ENCODE results near the gene ATCAY.

ATCAY gene

GRCh38 chr19:3970808-3971598 is 90.5 kb downstream of the ATCAY start, which contains the start of gene DAPK3:
Gene DAPK3, minus strand, starts transcription at chr19:3971099. Its CDS starts 1,364 bp downstream, at chr19:3969735.
- peak; percentile 94 for DNase-seq

- DNase-seq = no peak
Measured at GRCh38 chr19:3975144-3975543, 94.7 kb downstream of the ATCAY start.

- DNase-seq = no peak
Measured at GRCh38 chr19:3975637-3976087, 95.2 kb downstream of the ATCAY start.

- peak; percentile 8 for DNase-seq
Measured at GRCh38 chr19:3976495-3977241, 96.2 kb downstream of the ATCAY start.
